ENCODE measurements around the gene TYMS. TPM values are rescaled to one million over a fixed set of nuclear protein-coding genes. Genes with fewer than 3 reads are reported as not detected.

The TYMS gene
- total RNA-seq, 1 donor from 2014 or later, result 6.4 TPM

- no peak for TF ChIP-seq CTCF (IDR thresholded peaks at IDR 0.05)
- H3K27me3 ChIP-seq (ENCODE audit: low read depth), result no peaks in the 10 kb centered on the region
- peak overlapping the region; percentile 70 for H3K4me3 ChIP-seq
- H3K36me3 ChIP-seq, result peaks cover 7% of the 10 kb centered on the region
- DNase-seq (no peak), ATAC-seq (peak; percentile 4)
- no peaks in the 10 kb centered on the region for H3K9me3 ChIP-seq
- intact Hi-C loops (cut with DNase I), result no loop called here
- H3K27ac ChIP-seq, result peak overlapping the region; percentile 85
- H3K4me1 ChIP-seq, result peaks cover 19% of the 10 kb centered on the region
Measured at GRCh38 chr18:710418-711300, 53.2 kb downstream of the TYMS start.

- Histone ChIP-seq H3K4me1 (peaks cover 19% of the 10 kb centered on the region), H3K4me3 (peak overlapping the region; percentile 70), H3K36me3 (peaks cover 2% of the 10 kb centered on the region), H3K27ac (peak overlapping the region; percentile 85), H3K9me3 (no peaks in the 10 kb centered on the region), H3K27me3 (ENCODE audit: low read depth) (no peaks in the 10 kb centered on the region)
- no peak for TF ChIP-seq CTCF (IDR thresholded peaks at IDR 0.05)
- DNase-seq (no peak), ATAC-seq (peak in 1 of 2 donors; percentile 8)
- intact Hi-C loops (cut with DNase I), result no loop called here
Measured at GRCh38 chr18:711310-711656, 53.8 kb downstream of the TYMS start.

DNA sequence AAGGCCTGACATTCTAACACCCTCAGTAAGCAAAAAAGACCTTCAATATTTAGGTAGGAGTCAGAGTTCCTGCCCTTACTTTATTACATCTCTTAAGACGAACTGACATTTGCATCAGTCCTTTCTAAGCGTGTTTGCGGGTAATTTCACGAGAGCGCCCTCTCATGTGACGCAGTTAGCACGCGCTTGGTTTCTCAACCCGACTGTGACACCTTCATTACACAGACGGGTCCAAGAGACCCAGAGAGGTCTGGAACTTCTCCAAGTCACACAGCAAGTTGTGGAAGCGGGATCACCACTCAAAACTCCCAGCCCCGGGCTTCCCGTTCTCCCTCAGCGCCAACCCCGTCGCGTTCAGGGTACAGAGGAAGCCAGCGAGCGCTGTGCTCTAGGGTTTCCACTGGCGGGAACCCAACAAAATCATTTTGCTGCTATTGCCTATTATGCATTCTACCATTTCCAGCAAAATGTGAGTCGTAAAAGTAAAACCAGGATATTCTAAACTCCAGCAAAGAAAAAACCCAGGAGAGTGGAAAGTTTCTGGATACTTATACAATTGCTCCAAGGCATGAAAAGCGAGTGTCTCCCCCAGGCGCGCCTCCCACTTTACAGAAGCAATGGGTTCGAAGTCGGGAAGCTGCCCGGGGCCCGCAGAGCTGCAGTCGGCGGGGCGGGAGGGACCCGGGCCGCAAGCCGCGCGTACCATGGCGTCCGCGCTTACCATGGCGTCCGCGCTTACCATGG lies 54.4 kb downstream of the TYMS start:
- intact Hi-C loops (cut with DNase I), result no loop called here
- ATAC-seq, result peak; percentile 74 to 80
- no peak for TF ChIP-seq CTCF (IDR thresholded peaks at IDR 0.05)

GRCh38 chr18:712401-713134 lies 55.1 kb downstream of the TYMS start, which contains the start of gene ENOSF1:
Gene ENOSF1 (minus strand): TSS chr18:712630. CDS start chr18:712587, 43 bp downstream.
- DNase-seq (peak; percentile 91), ATAC-seq (peak; percentile 96 to 97)
- Histone ChIP-seq H3K4me1 (peaks cover 19% of the 10 kb centered on the region), H3K27me3 (ENCODE audit: low read depth) (no peaks in the 10 kb centered on the region), H3K9me3 (no peaks in the 10 kb centered on the region), H3K4me3 (peak within 1 kb of the TSS; percentile 70), H3K27ac (peak within 1 kb of the TSS; percentile 85), H3K36me3 (peaks cover 2% of the 10 kb centered on the region)
- peak; percentile 84 for TF ChIP-seq CTCF (IDR thresholded peaks at IDR 0.05)
- intact Hi-C loops (cut with DNase I), result no loop called here

More for the DNA sequence above, 54.4 kb downstream of the TYMS start:
- Histone ChIP-seq H3K27ac (peak overlapping the region; percentile 85), H3K9me3 (no peaks in the 10 kb centered on the region), H3K4me1 (peaks cover 19% of the 10 kb centered on the region), H3K27me3 (ENCODE audit: low read depth) (no peaks in the 10 kb centered on the region), H3K4me3 (peak overlapping the region; percentile 70), H3K36me3 (peaks cover 2% of the 10 kb centered on the region)
- peak; percentile 79 for DNase-seq

DNA sequence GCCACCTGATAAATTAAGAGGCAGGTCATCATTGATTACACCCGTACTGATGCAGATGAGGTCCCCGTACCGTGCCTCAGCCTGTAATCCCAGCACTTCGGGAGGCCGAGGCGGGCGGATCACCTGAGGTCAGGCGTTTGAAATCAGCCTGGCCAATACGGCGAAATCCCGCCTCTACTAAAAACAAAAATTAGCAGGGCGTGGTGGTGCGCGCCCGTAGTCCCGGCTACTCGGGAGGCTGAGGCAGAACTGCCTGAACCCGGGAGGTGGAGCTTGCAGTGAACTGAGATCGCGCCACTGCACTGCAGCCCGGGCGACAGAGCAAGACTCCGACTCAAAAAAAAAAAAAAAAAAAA lies 55.7 kb downstream of the TYMS start:
- intact Hi-C loops (cut with DNase I), result no loop called here
- H3K36me3 ChIP-seq, result peaks cover under 1% of the 10 kb centered on the region
- no peak for DNase-seq
- TF ChIP-seq CTCF (IDR thresholded peaks at IDR 0.05), result no peak
- H3K4me3 ChIP-seq, result peak overlapping the region; percentile 70
- peaks cover 19% of the 10 kb centered on the region for H3K4me1 ChIP-seq
- H3K27me3 ChIP-seq (ENCODE audit: low read depth), result no peaks in the 10 kb centered on the region
- no peak for ATAC-seq
- H3K9me3 ChIP-seq, result no peaks in the 10 kb centered on the region
- H3K27ac ChIP-seq, result peak overlapping the region; percentile 85
